Stimulated activated naive B cell treated with anti-CD40 and anti-IgM and Interleukin-4, amounts not matched to agents 10 μg/mL and 1 μg/mL and 100 μg/mL, for 72 hours (primary cell): ENCODE data around the gene MS4A6A.
"Not testable (repeated sequence)": the region's sequence is repeated elsewhere in the genome, so short reads cannot be mapped to it uniquely, and the experiment has no call there.

Experiments
- ATAC-seq, 2 donors: fragments of 150-1000 bp; cut with Tn5 transposase; replicated peaks; 2 replicates each; pipeline ENCODE4 v1.10.0; 2021; ENCODE audit warnings: moderate library complexity in 1 of 2
- DNase-seq: peaks from one replicate; pipeline ENCODE4 v3.0.0; 2021
- H3K27ac Mint-ChIP-seq: one replicate; pipeline ENCODE4 v1.8.0; 2022; ENCODE audit warnings: mild to moderate bottlenecking, mixed read lengths
- H3K27me3 Mint-ChIP-seq, 2 donors: one replicate each; pipeline ENCODE4 v1.8.0; 2022; ENCODE audit warnings: mixed read lengths in 2 of 2
- H3K36me3 Mint-ChIP-seq, 2 donors: one replicate each; pipeline ENCODE4 v1.8.0; 2022; ENCODE audit warnings: mixed read lengths in 2 of 2, mild to moderate bottlenecking in 1 of 2
- H3K4me1 Mint-ChIP-seq, 2 donors: one replicate each; pipeline ENCODE4 v1.8.0; 2022; ENCODE audit warnings: mixed read lengths in 2 of 2, mild to moderate bottlenecking in 1 of 2
- H3K4me3 Mint-ChIP-seq, 2 donors: one replicate each; pipeline ENCODE4 v1.8.0; 2022; ENCODE audit warnings: mild to moderate bottlenecking in 2 of 2, mixed read lengths in 2 of 2, moderate library complexity in 1 of 2
- H3K9me3 Mint-ChIP-seq, 2 donors: one replicate each; pipeline ENCODE4 v1.8.0; 2022; ENCODE audit warnings: mixed read lengths in 2 of 2, mild to moderate bottlenecking in 1 of 2

MS4A6A gene

DNA sequence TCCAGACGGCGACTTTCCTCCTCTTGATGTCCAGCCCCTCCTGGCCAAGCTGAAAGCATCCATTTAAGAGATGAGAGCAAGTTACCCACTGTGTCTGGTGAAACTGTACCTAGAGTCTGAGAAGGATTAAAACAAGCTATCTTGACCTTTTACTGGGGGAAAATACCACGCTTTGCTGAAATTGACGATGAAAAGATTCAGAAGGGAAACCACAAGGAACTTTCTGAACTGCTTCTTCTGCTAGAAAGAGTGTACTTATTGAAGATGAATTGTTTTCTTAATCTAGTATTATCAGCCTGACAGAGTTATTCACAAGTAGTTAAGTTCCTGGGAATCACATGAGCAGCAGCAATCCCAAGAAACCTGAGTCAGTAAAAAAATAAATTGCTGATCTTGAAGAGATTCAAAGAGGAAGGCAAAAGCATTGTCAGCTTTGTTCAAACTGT, 13.1 kb upstream of the MS4A6A start:
- H3K9me3 Mint-ChIP-seq, result peaks cover 0 to 5% of the 10 kb centered on the region in 2 donors

DNA sequence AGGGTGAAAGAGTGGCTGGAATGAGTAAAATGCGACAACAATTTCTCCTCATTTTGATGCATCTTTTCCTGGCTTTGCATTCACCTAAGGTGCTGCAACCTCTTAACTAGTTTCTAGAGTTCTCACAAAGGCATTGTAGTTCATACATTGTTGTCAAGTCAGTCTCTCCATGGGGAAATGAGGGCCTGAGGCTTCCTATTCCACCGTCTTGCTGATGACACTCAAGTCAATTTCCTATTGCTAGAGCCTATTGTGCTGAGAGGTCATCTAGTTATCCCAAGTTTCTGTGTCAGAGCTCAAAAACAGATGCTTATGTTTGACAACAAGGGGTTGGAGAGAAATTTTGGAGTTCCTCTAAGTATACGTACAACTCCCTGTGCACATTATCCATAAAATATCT, 11.6 kb upstream of the MS4A6A start:
- Mint-ChIP-seq H3K27ac (no peak overlapping the region), H3K4me1 (peaks cover 26 to 43% of the 10 kb centered on the region in 2 donors), H3K9me3 (peaks cover 0 to 5% of the 10 kb centered on the region in 2 donors), H3K36me3 (peaks cover 2 to 3% of the 10 kb centered on the region in 2 donors), H3K27me3 (peaks cover 0 to 4% of the 10 kb centered on the region in 2 donors), H3K4me3 (no peak overlapping the region)
- no peak for ATAC-seq
- no peak for DNase-seq

More for the DNA sequence above, 13.1 kb upstream of the MS4A6A start:
- DNase-seq, result no peak
- Mint-ChIP-seq H3K4me3 (peak overlapping the region; percentile 13 to 35), H3K36me3 (peaks cover 2 to 3% of the 10 kb centered on the region in 2 donors), H3K27ac (peak overlapping the region; percentile 25), H3K27me3 (peaks cover 0 to 4% of the 10 kb centered on the region in 2 donors), H3K4me1 (peaks cover 26 to 43% of the 10 kb centered on the region in 2 donors)
- peak; percentile 71 to 74 for ATAC-seq

DNA sequence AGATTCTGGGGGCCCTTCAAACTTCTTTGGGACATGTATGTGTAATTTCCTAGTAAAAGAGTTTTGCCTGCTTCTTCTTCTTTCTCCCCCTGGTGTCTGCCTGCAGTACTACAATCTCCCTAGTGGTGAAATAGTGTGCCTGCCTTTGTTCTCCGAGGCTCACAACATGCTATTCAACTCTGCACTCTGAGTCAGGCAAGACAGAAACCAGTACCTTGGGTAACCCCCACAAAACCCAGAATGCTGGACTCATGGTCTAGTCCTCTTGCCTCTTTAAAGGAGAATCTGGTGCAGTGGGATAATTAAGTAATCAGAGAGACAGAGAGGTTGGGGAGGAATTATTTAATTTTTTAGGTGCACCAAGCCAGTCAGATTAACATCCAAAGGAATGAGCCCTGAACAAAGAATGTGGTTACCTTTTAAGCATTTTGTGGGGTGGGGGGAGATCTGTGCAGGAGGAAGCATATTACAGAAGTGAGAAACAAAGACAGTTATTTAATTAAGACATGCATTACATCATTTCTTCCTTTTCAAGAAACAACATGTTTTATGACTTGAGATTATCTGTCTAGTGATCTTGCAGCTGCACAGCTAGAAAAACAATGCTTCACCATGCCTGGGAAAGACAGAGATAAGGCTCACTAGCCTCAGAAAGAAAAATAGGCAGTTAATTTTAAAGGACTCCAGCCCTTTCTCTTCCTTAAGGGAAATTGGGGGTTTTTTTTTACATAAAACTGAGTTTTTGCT, 11.0 kb upstream of the MS4A6A start:
- Mint-ChIP-seq H3K4me3 (peak overlapping the region in 1 of 2 donors; percentile 36), H3K27me3 (peaks cover 0 to 4% of the 10 kb centered on the region in 2 donors), H3K36me3 (peaks cover 2 to 3% of the 10 kb centered on the region in 2 donors), H3K27ac (peak overlapping the region; percentile 27), H3K4me1 (peaks cover 28 to 45% of the 10 kb centered on the region in 2 donors), H3K9me3 (peaks cover 0 to 5% of the 10 kb centered on the region in 2 donors)
- ATAC-seq (peak; percentile 98 to 99), DNase-seq (peak; percentile 64)

DNA sequence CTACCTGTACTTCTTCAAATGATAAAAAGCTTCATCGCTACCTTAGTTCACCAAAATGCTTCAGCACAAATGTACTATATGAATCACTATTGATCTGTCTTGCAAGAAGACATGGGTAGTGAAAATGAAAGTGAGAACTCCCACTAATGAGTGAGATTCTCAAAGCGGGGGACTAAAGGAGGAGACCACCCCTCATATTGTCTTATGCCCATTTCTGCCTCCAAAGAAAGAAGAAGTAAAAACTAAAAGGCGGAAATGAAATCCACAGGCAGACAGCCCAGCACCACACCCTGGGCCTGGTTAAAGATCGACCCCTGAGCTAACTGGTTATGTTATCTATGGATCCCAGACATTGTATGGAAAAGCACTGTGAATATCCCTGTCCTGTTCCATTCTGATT, 9.7 kb upstream of the MS4A6A start:
- not testable (repeated sequence) for ATAC-seq, H3K36me3 Mint-ChIP-seq, DNase-seq, H3K27ac Mint-ChIP-seq, H3K4me3 Mint-ChIP-seq, H3K9me3 Mint-ChIP-seq, H3K27me3 Mint-ChIP-seq
- H3K4me1 Mint-ChIP-seq, result peaks cover 30 to 48% of the 10 kb centered on the region in 2 donors

DNA sequence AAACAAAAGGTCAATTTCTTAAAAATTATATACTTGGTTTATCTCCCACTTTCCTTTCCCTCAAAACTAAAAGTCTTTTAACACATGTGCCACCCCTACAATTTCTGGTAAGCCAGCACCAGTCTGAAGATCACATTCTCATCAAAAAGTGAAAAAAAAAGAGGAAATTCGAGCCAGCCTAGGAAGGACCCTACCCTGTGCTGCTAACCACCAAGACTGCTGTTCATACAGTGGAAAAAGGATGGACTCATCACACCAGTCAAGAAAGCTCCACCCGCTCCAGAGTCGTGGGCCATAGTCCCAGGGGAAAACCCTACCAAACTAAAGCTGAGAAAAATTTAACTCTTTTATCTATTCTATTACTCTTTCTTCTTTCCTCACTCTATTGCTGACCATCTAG, 5.6 kb upstream of the MS4A6A start:
- peak in 1 of 2 donors; percentile 25 for ATAC-seq
- not testable (repeated sequence) for H3K27me3 Mint-ChIP-seq

DNA sequence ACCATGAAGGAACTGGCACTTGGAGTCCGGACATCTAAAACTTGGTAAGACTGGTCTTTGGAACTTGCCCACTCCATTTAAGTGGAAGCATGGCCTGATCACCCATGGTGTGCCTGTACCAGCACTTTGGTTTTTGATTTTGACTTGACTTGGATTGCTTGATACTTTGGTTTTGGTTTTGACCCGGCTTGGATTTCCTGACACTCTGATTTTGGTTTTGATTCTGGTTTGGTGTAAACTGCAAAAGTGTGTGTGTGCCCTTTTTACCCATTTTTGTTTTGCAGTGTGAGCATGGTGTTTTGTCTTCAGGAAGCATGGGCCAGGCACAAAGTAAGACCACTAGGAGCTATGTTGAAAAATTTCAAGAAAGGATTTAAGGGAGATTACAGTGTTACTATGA, 3.2 kb upstream of the MS4A6A start:
- H3K27ac Mint-ChIP-seq, result peak overlapping the region; percentile 68
- not testable (repeated sequence) for H3K9me3 Mint-ChIP-seq, H3K27me3 Mint-ChIP-seq, DNase-seq, H3K36me3 Mint-ChIP-seq, ATAC-seq
- peak overlapping the region; percentile 30 to 45 for H3K4me3 Mint-ChIP-seq
- H3K4me1 Mint-ChIP-seq, result peaks cover 42 to 53% of the 10 kb centered on the region in 2 donors

More for the DNA sequence above, 5.6 kb upstream of the MS4A6A start:
- not testable (repeated sequence) for H3K36me3 Mint-ChIP-seq, H3K4me3 Mint-ChIP-seq, DNase-seq, H3K9me3 Mint-ChIP-seq
- Mint-ChIP-seq H3K4me1 (peaks cover 37 to 48% of the 10 kb centered on the region in 2 donors), H3K27ac (peak overlapping the region; percentile 42)

DNA sequence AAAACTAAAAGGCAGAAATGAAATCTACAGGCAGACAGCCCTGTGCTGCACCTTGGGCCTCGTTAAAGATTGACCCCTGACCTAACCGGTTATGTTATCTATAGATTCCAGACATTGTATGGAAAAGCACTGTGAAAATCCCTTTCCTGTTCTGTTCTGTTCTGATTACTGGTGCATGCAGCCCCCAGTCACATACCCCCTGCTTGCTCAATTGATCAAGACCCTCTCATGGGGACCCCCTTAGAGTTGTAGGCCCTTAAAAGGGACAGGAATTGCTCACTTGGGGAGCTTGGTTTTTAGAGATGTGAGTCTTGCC, 2.6 kb upstream of the MS4A6A start:
- Mint-ChIP-seq H3K27ac (peak overlapping the region; percentile 63), H3K4me1 (peaks cover 42 to 53% of the 10 kb centered on the region in 2 donors)
- not testable (repeated sequence) for H3K36me3 Mint-ChIP-seq

DNA sequence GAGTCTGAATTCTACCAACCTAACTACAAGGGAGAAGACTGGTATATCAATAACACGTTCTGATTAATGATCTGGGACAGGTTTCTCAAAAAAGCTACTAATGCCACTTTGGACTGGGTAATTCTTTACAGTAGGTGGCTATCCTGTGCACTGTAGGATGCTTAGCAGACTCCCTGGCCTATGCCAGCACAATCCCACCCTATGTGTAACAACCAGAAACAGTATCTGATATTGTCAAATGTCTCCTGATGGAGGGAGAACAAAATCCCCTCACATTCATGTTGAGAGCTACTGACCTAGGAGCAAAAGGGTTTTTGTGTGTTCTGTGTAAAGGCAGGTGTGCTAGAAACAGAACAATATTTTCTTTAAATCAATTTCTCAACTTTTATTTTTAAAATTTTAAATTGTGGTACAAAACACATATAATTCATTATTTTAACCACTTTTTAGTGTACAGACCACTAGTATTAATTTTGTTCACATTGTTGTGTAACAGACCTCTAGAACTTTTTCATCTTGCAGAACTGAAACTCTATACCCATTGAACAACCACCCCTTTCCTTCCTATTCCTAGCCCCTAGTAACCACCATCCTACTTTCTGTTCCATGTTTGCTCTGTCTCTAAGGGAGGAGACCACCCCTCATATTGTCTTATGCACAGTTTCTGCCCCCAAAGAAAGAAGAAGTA, 2.1 kb upstream of the MS4A6A start:
- Mint-ChIP-seq H3K4me1 (peaks cover 42 to 53% of the 10 kb centered on the region in 2 donors), H3K36me3 (peaks cover 6 to 8% of the 10 kb centered on the region in 2 donors), H3K27me3 (peaks cover 8 to 10% of the 10 kb centered on the region in 2 donors), H3K27ac (peak overlapping the region; percentile 63), H3K9me3 (peaks cover 5 to 7% of the 10 kb centered on the region in 2 donors), H3K4me3 (peak overlapping the region in 1 of 2 donors; percentile 7)
- DNase-seq (no peak), ATAC-seq (peak; percentile 90 to 93)

More for the DNA sequence above, 2.6 kb upstream of the MS4A6A start:
- not testable (repeated sequence) for H3K27me3 Mint-ChIP-seq, DNase-seq, ATAC-seq, H3K9me3 Mint-ChIP-seq
- H3K4me3 Mint-ChIP-seq, result peak overlapping the region in 1 of 2 donors; percentile 7

DNA sequence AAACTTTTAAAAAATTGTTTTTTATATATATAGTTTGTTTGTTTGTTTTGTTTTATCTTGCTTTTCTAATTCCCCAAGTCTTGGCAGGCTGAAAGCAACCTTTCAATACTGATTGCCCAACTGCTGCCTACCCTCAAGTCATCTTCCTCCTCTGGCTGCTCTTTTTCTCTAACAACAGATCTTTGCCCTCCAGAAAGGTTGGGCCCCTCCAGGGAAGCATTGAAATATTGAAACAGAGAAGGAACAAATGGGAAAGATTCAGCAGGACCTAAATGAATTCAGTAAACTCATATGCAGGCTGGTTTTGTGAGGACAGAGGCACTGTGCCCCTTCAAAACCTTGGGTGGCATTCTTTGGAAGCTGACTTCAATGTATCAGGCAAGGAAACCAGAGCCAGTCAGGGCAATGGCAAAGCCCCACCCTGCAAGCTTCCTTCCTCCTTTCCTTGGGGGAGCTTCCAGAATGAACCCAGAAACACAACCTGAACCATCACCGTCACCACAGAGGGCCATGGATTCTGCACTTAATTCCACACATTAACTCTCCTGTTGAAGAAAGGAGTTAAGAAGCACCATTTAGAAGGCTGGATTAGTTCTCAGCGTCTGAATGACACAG, 815 bp upstream of the MS4A6A start:
- peaks cover 38 to 49% of the 10 kb centered on the region in 2 donors for H3K4me1 Mint-ChIP-seq
- ATAC-seq (no peak), DNase-seq (no peak)
- H3K4me3 Mint-ChIP-seq, result no peak overlapping the region
- H3K9me3 Mint-ChIP-seq, result peaks cover 5 to 7% of the 10 kb centered on the region in 2 donors
- H3K36me3 Mint-ChIP-seq, result peaks cover 6 to 8% of the 10 kb centered on the region in 2 donors
- H3K27me3 Mint-ChIP-seq, result peaks cover 8 to 14% of the 10 kb centered on the region in 2 donors
- no peak overlapping the region for H3K27ac Mint-ChIP-seq

DNA sequence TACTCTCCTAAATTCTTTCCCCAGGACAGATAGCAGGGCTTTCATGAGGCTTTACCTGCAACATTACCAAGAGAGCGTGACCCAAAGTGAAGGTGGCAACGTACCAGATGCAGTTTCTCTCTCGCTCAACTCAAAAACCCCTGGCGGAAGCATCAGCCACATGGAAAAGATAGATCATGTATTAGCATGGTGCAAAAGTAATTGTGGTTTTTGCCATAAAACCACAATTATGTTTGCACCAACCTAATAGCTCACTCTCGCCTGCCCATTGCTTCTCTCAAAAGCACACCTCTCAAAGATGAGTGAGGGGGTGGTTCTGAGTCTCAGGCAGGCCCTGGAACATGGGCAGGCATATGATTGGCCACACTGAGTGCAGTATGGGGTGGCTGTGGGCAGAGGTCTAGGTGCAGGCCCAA, 7.0 kb downstream of the MS4A6A start:
- Mint-ChIP-seq H3K4me1 (peaks cover 14 to 30% of the 10 kb centered on the region in 2 donors), H3K27me3 (peaks cover 7 to 24% of the 10 kb centered on the region in 2 donors), H3K4me3 (peak overlapping the region in 1 of 2 donors; percentile 30), H3K9me3 (peaks cover 3 to 5% of the 10 kb centered on the region in 2 donors), H3K36me3 (peaks cover 0 to 2% of the 10 kb centered on the region in 2 donors), H3K27ac (peak overlapping the region; percentile 65)
- DNase-seq, result peak; percentile 58
- ATAC-seq, result peak; percentile 95

DNA sequence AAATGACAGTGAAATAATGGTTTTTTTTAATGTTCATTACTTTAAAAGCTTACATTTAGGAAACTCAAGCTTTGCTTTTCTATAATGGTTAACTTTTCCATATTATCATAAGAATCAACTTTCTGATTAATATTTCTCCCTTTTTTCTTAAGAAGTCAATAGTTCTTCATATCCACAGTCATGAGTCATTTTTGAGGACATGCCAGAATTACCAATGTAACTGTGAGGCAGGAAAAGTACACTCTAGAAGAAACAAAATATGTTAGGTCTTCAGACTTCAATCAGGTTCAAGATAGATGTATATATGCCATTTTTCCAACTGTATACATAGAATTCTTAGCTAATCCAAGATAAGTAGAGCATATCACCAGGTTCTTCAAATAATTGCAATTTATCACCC, 10.9 kb downstream of the MS4A6A start:
- Mint-ChIP-seq H3K27ac (no peak overlapping the region), H3K27me3 (peaks cover 0 to 18% of the 10 kb centered on the region in 2 donors), H3K4me1 (peaks cover 20 to 34% of the 10 kb centered on the region in 2 donors), H3K4me3 (no peak overlapping the region), H3K9me3 (peaks cover 13 to 22% of the 10 kb centered on the region in 2 donors), H3K36me3 (peaks cover 3 to 16% of the 10 kb centered on the region in 2 donors)
- ATAC-seq (no peak), DNase-seq (no peak)

DNA sequence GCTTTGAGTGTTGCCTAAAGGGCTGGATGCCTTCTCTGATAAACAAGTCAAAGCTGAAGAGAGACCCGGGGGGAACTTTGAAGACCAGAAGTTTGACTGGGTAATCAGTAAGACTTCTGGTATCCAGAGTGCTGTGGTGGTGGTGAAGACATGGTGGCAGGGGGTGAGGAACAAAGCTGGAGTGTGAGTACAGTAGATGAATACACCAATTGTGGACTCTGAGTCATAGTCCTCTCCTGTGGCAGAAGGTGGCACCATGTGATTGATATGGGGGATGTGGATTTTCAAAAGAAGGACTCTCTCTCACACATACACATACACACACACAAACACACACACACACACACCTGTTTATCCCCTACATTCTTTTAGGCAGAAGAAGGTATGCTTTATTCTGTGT, 12.3 kb downstream of the MS4A6A start:
- Mint-ChIP-seq H3K4me3 (no peak overlapping the region), H3K9me3 (peaks cover 13 to 24% of the 10 kb centered on the region in 2 donors), H3K27ac (no peak overlapping the region), H3K27me3 (peaks cover 0 to 18% of the 10 kb centered on the region in 2 donors), H3K36me3 (peaks cover 3 to 16% of the 10 kb centered on the region in 2 donors), H3K4me1 (peaks cover 10 to 25% of the 10 kb centered on the region in 2 donors)
- DNase-seq (no peak), ATAC-seq (peak in 1 of 2 donors; percentile 38)

DNA sequence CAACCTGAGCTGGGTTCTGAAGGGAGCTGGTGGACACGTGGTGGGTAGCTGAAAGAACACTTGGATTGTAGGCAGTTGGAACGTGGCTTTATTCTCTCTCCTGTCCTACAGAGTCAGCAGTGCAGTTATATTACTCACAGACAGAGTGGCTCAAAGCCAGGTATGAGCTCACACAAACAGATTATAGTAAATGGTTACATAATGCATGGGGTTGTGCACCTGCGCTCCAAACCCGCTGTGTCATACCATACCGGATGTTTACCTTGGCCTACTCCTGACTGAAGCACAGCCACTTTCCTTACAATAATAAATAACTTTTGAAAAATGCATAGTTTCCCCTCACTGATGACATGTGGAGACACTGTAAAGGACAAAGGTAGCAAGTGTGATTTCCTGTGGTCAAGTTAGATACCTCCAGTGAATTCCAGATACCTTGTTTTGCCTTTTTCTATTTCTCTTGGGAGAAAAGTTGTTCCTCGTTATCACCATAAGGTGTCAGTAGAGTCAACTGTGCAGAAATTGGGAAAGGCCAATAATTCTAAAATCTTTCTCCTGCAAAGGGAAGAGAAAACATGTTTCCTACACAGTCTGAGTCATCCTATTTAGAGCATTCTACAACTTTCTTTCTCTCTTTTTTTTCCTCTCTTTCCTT, 13.5 kb downstream of the MS4A6A start:
- peaks cover 11 to 16% of the 10 kb centered on the region in 2 donors for H3K4me1 Mint-ChIP-seq
- peaks cover 3 to 16% of the 10 kb centered on the region in 2 donors for H3K36me3 Mint-ChIP-seq
- peak overlapping the region; percentile 1 for H3K27ac Mint-ChIP-seq
- DNase-seq, result no peak
- peak; percentile 10 to 51 for ATAC-seq
- H3K27me3 Mint-ChIP-seq, result peaks cover 0 to 13% of the 10 kb centered on the region in 2 donors
- peaks cover 13 to 25% of the 10 kb centered on the region in 2 donors for H3K9me3 Mint-ChIP-seq
- no peak overlapping the region for H3K4me3 Mint-ChIP-seq
